HG03108 (cell line): Measurements from ENCODE around the gene C19orf85.
"Not testable (repeated sequence)": the region's sequence is repeated elsewhere in the genome, so short reads cannot be mapped to it uniquely, and the experiment has no call there.

Experiments
- ATAC-seq: cut with Tn5 transposase; IDR thresholded peaks from one replicate; pipeline ENCODE4 v1.9.1; 2021; ENCODE audit warnings: moderate library complexity; ENCODE audit not compliant: unreplicated experiment

C19orf85 gene

GRCh38 chr19:55459950-55460657 lies 4.4 kb downstream of the C19orf85 start:
- no peak for ATAC-seq

DNA sequence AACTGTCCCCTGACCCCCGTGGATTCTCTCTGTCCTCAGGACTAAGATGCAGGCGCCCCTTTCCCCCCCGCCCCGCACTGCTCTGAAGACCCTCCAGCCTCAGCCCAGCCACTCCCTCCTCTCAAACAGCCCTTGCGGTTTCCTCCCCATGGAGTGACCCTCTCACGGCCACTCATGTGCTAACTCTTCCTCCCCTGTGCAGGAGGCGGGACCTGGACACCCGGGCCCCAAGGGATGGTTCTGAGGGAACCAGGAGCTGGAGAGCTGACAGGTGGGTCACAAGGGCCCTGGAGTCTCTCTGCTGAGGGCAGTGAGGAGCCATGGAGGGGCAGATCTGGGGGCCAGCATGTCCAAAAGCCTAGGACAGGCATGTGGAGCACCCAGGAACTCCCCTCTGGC lies 5.0 kb downstream of the C19orf85 start:
- no peak for ATAC-seq

DNA sequence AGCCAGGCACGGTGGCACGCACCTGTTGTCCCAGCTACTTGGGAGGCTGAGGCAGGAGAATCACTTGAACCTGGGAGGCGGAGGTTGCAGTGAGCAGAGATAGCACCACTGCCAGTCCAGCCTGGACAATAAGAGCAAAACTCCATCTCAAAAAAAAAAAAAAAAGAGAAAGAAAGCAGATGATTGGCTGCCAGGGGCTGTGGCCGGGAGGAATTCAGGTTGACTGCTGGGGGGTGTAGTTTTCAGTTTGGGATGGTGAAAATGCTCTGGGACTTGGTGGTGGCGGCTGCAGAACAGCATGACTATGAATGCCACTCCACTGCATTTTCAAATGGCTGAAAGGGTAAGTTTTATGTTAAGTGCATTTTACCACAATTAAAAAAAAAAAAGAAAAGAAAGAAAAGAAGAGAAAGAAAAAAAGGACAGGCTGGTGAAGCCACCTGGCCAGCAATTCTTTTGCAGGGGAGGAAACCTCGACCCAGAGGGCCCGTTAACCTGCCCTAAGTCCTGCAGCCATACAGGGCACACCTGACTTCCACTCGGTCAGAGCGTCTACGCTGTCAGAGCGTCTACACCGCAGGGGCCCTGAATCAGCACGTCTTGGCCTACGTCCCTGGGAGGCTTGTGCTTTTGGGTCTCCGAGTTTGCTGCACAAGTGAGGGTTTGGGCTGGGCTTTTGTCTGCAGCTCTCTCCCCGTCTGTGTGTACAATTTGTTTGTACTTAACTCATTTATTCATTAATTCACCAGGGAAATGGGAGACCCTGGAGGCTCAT lies 6.7 kb downstream of the C19orf85 start:
- ATAC-seq: no peak

DNA sequence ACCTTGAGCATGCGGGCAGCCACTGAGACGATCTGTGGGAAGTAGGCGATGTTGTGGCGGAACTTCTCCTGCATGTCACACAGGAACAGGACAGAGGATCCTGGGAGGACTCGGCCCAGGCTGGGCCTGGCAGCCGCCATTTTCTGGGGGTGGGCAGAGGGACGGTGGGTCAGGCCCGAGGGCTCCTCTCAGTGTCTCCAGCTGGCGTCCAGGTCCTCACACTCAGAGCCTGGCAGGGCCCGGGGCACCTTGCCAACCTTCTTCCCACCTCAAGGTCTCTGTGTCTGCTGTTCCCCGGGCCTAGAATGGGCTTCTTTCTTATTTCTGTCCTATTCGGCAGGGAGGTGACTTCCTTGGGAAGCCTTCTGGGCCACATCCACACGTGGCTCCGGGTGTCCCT lies 8.2 kb downstream of the C19orf85 start:
- ATAC-seq: no peak

DNA sequence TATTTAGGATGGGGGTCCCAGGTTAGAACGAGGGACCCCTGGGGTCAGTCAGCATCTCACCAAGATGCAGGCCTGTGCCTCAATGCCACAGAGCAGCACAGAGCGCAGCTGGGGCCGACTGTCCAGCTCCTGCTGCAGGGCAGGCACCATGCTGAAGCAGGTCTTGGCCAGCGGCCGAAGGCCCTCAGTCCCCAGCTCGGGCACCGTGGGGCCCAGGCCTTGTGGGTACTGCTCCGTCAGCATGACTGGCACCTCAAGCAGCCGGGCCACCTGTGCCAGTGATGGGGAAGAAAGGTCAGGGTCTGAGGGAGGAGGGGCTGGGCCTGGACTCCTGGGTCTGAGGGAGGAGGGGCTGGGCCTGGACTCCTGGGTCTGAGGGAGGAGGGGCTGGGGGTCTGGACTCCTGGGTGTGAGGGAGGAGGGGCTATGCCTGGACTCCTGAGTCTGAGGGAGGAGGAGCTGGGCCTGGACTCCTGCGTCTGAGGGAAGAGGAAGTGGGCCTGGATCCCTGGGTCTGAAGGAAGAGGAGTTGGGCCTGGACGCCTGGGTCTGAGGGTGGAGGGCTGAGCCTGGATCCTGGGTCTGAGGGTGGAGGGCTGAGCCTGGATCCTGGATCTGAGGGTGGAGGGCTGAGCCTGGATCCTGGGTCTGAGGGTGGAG lies 8.8 kb downstream of the C19orf85 start:
- ATAC-seq: no peak

DNA sequence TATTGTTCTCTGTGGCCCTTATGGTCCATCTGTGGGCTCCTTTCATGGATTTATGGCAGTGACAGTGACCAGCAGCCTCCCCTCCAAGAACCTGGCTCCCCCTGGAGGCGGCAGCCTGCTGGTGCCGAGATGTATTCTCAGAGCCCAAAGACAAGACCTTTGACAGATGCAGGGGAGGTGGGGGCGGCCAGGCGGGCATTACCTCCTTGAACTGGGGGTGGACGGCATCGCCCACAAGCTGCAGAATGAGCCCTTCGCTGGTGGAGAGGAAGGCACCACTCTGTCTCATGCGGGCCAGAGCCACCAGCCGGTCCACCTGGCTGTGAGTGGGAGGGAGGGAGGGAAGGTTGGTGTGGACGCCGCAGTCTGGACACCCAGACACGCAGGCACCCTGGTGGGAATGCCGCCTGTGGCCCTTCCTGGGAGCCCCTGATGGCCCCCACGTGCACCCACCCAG lies 9.7 kb downstream of the C19orf85 start:
- ATAC-seq: no peak

DNA sequence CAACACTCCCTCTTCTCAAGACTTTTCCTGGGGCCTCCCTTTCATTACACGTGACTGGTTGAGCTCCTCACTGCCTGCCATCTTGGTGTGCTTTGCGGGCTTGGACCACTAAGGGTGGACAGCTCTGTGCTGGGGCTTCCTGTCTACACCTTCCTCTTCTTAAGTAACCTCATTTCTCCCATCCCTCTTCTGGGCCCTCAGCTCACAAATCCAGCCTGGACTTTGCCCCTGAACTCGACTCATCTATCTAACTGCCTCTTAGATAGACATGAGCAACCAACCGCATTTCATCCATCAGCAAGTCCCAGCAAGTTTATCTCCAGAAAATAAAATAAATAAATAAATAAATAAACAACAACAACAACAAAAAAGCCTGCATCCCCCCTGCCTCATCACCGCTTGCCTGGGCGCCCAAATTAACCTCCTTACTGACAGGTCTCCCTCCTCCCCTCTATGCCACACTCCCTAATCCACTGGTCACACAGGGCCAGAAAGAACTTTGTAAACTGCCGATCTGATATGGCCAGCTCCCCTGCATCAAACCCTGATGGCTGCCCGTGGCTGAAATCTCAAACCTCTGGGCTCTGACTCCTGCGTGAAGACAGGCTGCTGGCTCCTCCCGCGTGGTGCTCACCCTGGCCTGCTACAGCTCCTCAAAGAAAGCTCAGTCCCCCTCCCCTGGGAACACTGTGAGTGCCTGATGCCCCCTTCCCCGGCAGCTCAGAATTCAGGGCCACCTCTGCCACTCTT lies 10.9 kb downstream of the C19orf85 start:
- no peak for ATAC-seq

GRCh38 chr19:55452749-55453346 lies 11.7 kb downstream of the C19orf85 start:
- no peak for ATAC-seq

DNA sequence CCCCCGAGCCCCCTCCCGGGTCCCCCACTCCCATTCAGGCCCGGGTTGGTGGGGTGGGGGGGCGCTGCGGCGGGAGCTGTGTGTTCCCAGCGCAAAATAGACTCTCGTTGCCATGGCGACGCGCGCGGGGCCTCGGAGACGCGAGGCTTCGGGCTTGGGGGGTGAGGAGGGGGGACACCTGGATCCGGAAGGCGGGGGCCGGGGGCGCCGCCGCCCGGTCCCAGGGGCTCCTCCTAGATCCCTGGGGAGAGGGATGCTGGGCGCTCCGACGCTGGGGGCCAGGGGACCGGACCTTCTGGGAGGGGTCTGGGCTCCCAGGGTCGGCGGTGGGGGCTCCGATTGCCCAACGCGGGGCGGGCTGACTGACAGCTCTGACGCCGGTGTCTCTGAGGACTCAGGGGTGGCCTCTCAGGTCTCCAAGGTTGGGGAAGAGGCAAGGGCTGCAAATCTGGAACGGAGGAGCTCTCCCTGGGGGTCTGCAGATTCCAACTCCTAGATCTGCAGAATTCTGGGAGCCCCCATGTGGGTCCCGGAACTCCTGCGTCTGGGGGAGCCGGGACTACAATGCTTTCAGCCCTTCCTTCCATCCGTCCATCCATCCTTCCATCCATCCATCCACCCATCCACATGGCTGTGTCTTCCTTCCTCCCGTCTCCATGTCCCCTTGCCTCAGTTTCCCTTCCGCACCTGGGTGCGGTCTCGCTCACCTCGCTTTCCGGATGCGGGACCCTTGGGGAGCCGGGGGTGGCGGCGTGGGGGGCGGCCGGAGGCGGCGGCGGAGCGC lies 12.4 kb downstream of the C19orf85 start:
- no peak for ATAC-seq

DNA sequence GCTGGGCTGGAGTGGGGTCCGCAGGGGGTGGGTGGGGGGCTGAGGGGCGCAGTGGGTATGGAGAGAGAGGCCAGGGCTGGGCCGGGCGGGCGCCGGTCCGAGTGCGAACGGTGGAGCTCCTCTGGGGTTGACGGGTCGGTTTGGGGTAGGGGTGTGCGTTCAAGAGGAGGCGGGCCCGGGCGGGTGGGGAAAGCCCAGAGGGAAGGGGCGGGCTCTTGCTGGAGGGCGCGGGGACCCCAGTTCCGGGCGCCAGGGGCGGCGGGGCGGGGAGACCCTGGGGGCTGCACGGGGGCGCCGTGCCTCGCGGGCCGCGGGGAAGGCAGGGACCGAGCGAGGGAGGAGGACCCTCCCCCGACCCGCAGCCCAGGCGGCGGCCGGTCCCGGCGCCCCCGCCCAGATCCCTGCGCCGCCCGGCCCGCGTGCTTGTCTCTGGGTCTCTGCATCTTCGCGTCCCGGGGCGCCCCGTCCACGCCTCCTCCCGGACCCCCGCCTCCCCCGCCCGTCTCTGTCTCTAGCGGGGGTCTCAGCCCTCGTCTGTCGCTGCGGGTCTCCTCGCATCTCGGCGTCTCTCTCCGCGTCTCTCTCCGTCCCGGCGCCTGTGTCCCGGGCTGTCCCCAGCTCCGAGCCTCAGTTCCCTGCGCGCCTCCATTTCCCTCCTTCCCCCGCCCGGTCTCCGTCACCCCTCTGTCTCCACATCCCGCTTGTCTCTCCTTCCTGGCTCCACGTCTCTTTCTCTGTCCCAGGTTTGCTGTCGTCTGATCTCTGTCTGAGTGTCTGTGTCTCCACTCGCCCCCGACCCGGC lies 13.2 kb downstream of the C19orf85 start:
- ATAC-seq: no peak

DNA sequence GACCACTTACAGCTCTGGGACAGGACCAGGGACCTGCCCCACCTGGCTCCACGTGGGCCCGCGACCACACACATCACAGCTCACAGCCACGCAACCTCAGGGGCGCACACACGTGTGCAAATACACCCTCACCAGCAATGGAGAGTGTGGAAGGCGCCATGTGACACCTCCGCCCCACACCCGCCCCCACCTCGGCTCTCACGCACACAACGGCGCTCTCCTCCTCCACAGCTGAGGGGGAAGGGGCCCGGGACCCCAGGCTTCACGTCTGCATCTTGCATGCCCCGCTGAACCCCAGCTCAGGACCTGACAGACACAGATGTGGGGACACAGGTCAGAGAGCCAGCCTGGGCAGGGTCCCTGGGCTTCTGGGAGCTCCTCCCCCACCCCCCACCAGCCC lies 15.1 kb downstream of the C19orf85 start:
- ATAC-seq: no peak

- not testable (repeated sequence) for ATAC-seq
These were observed 16.4 kb downstream of the C19orf85 start for GRCh38 chr19:55448175-55448490.

GRCh38 chr19:55447421-55448174 lies 17.0 kb downstream of the C19orf85 start:
- no peak for ATAC-seq

GRCh38 chr19:55446060-55446459 lies 18.5 kb downstream of the C19orf85 start:
- no peak for ATAC-seq

DNA sequence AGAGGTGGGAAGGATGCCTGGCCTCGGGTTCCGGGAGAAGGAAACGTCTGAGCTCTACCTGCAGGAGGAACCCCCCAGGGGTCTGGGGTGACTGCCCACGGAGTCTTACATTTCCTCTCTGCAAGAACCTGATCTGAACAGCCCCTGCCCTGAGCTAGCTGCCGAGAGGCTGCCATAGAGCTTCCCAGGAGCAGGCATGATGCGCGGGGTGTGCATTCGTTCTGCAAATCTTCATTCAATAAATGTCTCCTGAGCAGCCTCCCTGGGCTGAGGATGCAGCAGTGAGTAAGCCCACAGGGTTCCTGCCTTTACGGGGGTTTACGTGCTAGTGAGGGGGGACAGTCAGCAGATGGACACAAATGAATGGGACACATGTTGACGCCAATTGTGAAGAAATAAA lies 19.9 kb downstream of the C19orf85 start:
- no peak for ATAC-seq

- ATAC-seq: no peak
These were observed 20.6 kb downstream of the C19orf85 start for GRCh38 chr19:55443824-55444480.

DNA sequence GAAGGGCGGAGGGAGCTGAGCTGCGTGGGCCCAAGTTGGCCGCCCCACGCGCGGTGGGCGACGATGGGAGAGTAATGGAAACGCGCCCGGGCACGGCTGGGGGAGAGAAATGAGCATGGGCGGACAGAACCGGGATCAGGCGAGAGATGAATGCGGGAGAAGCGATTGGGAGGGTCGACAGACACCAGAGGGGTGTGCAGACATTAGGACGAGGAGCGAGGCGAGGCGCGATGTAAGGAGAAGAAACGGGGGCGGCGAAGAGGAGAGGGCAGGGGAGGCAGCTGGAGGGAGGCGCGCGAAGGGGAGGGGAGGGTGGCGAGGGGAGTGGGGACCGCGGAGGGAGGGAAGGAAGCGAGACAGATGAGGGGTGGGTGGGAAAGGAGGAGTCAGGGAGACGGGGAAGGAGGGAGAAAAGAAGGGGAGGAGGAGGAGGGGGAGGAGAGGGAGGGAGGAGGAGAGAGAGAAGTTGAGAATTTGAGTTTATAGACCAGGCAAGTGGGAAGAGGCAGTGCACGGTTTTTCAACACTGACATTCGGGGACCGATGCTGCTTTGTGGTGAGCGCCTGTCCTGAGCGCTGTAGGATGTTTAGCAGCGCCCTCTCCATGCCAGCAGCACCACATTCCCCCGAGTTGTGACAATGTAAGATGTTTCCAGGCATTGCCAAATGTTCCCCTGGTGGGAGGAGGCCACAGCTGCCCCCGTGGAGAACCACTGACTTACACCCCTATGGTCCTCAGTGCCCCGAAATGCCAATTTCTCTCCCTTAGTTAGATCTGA lies 21.3 kb downstream of the C19orf85 start, which contains the start of gene SHISA7:
Gene SHISA7 (minus strand): TSS at position 256 of the 779 bp plus-strand sequence. CDS start 437 bp downstream, outside the sequence.
- ATAC-seq: no peak
